Keratinocyte (primary cell): ENCODE results near the gene TMEM123.

Source experiments
- EZH2 ChIP-seq: IDR thresholded peaks from one replicate; pipeline ENCODE4 v1.6.1; 2012; ENCODE audit warnings: inconsistent platforms, mild to moderate bottlenecking, low read length, moderate library complexity
- TF ChIP-seq, protein P1 (sequence below), 3 experiments: IDR thresholded peaks in 1 of 3; conservative IDR thresholded peaks in 1 of 3; optimal IDR thresholded peaks in 1 of 3; 2 replicates in 2 of 3; 3 replicates in 1 of 3; pipeline versions ENCODE3 to v1.5.1; 2011; ENCODE audit warnings: low read length in 3 of 3, mild to moderate bottlenecking in 3 of 3, moderate library complexity in 2 of 3, control low read depth in 1 of 3, inconsistent platforms in 1 of 3; ENCODE audit not compliant: insufficient read depth in 2 of 3; ENCODE audit errors: extremely low read depth in 1 of 3

DNA sequence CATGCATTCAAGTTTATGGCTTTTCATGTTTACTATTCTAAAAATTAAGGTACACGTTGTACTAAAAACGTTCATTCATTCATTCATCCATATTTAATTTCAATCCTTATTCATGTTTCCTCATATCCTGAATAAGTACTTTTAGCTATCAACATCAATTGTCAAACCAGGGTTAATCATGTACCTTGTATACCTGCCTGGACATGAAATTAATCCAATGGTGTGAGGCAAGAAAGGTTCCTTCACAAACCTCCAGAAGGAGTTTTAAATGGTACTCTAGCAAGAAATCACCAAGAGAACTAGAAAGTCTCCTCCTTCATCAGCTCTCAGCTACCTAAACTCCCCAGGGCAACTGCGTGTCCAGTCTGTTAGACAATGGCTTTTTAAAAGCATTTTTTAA is 33.4 kb downstream of the TMEM123 start:
- TF ChIP-seq, protein P1, sequence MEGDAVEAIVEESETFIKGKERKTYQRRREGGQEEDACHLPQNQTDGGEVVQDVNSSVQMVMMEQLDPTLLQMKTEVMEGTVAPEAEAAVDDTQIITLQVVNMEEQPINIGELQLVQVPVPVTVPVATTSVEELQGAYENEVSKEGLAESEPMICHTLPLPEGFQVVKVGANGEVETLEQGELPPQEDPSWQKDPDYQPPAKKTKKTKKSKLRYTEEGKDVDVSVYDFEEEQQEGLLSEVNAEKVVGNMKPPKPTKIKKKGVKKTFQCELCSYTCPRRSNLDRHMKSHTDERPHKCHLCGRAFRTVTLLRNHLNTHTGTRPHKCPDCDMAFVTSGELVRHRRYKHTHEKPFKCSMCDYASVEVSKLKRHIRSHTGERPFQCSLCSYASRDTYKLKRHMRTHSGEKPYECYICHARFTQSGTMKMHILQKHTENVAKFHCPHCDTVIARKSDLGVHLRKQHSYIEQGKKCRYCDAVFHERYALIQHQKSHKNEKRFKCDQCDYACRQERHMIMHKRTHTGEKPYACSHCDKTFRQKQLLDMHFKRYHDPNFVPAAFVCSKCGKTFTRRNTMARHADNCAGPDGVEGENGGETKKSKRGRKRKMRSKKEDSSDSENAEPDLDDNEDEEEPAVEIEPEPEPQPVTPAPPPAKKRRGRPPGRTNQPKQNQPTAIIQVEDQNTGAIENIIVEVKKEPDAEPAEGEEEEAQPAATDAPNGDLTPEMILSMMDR (optimal IDR thresholded peaks at IDR 0.05 in 1 of 3, IDR thresholded peaks at IDR 0.05 in 1 of 3, conservative IDR thresholded peaks at IDR 0.05 in 1 of 3; ENCODE audit: extremely low read depth in 1 of 3, insufficient read depth in 2 of 3, low read length in 3 of 3), result no peak
- no peak for TF ChIP-seq EZH2
